ENCODE measurements around the gene AP2A2.

DNA sequence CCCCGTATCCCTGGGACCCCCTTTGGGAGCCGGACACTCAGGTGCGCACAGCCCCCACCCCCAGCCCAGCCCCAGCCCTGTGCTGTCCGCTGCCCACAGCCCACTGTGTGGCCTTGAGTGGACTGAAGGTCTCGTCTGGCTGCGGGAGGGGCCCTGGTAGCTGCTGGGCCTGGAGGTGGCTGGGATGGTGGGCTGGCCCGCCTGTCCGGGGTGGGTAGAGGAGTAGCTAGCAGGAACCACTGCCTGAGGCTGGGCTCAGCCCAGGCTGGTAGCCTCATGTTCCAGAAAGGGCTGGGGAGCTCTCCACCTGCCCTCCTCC is 115.4 kb downstream of the AP2A2 start:
- TF ChIP-seq CTCF (conservative IDR thresholded peaks at IDR 0.05; ENCODE audit: low read depth, low read length) (no peak), EZH2 (IDR thresholded peaks at IDR 0.05; ENCODE audit: borderline replicate concordance, low read depth, low read length, poor library complexity, severe bottlenecking) (no peak)
